IPS-NIHi7 (cell line): ENCODE measurements around the gene KCNIP4.

Experiments
- DNase-seq: peaks from one replicate; pipeline ENCODE4 v3.0.0; 2012; ENCODE audit warnings: mixed read lengths; ENCODE audit errors: extremely low spot score

The KCNIP4 gene

DNA sequence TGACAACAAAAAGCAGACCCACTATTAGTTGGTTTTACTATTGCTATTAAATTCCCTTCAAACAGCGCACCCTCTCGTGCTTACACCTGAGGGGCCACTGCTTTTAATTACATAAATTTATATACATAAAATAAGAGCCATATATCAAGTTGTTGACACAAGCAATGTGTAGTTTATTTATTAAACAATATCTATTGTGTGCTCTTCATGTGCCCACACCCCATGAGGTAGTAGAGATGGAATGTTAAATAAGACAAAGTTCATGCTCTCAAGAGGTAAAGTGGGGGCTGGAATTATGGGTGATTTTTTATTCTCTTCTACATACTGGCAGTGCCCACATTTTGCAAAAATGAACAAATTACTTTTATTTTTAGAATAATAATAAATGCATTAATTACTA is 47.3 kb downstream of the KCNIP4 start:
- DNase-seq = no peak

DNA sequence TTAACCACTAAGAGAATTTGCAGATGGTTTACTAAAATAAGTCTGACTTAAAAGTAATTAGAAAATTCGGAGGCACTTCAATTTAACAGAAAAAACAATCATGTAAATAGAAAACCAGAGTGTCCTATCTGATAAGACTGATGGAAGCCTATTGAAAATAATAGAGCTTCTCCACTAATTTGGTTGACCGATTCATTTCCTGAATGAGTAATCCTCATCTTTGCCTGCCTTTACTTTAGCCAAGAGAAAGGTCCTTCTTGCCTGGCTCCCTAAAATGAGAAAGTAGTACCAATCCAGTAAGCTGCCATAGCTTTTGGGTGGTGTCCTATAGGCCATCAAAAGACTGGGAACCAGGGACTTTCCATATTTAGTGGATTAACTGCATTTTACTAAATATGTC is 48.4 kb downstream of the KCNIP4 start:
- no peak for DNase-seq

- no peak for DNase-seq
Measured at GRCh38 chr4:21898101-21898500, 50.5 kb downstream of the KCNIP4 start.

DNA sequence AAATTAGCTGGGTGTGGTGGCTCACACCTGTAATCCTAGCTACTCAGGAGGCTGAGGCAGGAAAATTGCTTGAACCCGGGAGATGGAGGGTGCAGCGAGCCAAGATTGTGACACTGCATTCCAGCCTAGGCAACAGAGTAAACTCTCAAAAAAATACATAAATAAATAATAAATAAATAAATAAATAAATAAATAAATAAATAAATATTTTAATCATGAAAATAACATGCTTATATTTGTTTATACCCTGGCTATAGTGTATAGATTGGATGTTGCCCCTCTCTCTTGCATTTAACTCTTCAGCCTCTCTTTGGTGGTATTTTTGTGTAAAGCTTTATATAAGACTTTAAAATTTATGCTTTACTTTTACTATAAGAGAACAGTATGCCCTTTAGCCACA is 51.8 kb downstream of the KCNIP4 start:
- DNase-seq = no peak

GRCh38 chr4:21893136-21893535 is 55.4 kb downstream of the KCNIP4 start:
- no peak for DNase-seq

DNA sequence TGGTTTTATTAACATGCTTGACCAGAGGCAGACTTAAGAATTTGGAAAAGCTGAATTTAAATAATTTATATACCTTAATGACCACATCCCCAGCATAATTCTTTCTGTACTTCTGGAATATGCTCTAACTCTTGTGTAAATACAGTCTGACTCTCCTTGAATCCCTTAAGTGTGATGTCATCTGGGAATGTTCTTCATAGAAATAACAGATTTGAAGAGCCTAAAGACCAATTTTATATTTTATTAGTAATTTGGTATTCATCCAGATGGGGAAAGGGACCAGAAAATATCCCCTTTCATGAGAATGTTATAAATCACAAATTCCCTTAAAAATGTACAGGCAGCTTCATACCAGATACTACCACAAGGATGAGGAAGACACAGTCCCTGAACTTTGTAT is 58.3 kb downstream of the KCNIP4 start:
- no peak for DNase-seq

GRCh38 chr4:21888195-21888976 is 60.2 kb downstream of the KCNIP4 start:
- no peak for DNase-seq

DNA sequence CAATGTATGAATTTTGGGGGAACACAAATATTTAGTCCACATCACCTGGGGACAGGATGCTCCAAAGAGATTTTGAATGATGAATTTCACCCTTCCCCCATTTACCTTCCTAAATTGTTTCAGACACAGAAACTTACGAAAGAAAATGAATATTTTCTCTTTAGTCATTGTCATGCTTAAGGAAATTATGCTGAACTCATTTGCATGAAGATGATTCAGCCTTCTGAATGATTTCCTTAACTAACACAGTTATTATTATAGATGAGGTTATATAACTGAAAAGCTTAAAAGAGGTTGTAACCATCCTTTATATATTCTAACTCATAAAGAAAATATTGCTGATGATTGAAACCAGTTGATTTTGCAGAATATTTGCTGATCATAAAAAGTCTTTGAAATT is 61.1 kb downstream of the KCNIP4 start:
- no peak for DNase-seq

- DNase-seq = no peak
Measured at GRCh38 chr4:21885770-21886169, 62.8 kb downstream of the KCNIP4 start.

DNA sequence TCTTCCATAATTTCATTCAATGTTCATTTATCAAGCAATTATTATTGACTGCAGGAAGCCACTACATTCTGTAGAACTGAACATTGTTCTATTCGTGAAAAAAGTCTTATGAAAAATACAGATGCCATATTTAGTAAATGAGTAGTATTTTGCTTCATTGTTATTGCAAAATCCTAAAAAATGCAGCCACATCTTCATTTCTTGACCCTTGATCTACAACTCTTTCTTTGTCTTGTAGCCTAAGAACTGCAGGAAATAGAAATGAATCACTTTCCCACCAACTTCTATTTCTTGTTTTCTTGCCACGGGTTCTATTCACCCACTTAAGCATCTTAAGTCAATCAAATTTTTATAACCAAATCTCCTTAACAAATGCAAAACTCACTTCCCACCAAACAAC is 63.3 kb downstream of the KCNIP4 start:
- no peak for DNase-seq

- no peak for DNase-seq
Measured at GRCh38 chr4:21884615-21885014, 64.0 kb downstream of the KCNIP4 start.

- DNase-seq = no peak
Measured at GRCh38 chr4:21882051-21882839, 66.3 kb downstream of the KCNIP4 start.

DNA sequence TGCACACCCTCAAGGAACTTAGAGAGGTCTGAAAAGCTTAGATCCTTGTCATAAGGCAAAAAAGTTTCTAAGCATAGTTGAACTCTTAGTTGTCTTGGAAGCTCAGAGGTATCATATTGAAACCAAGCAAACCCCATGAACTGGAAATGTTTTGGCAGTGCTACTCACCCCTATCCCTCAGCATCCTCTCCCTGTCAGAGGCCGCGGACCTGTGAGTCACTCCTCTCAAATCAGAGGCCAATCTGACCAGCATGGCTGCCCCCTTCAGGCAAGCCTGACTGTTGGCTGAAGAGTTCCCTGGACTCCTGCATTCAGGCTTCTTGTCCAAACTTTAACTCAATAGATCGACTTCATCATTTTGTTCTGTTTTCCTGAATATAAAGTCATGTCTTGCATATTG is 69.4 kb downstream of the KCNIP4 start:
- DNase-seq = peak; percentile 66

DNA sequence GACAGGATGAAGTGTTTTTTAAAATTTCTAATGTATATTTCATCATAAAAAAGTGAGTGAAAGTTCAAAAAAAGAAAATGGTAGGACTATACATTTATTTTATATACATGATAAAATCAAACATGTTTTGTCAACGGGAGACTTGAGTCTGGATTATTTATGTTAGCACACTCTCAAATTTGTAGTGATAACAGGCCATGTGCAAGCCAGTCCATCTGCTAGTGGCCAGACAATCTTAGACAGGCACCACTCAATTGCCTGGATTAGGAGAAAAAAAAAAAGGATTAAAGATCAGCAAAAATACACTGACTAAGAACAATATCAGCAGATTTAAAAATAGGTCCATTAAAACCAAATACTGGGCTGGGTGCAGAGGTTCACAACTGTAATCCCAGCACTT is 71.9 kb downstream of the KCNIP4 start:
- no peak for DNase-seq

GRCh38 chr4:21873145-21873544 is 75.4 kb downstream of the KCNIP4 start:
- DNase-seq = no peak

DNA sequence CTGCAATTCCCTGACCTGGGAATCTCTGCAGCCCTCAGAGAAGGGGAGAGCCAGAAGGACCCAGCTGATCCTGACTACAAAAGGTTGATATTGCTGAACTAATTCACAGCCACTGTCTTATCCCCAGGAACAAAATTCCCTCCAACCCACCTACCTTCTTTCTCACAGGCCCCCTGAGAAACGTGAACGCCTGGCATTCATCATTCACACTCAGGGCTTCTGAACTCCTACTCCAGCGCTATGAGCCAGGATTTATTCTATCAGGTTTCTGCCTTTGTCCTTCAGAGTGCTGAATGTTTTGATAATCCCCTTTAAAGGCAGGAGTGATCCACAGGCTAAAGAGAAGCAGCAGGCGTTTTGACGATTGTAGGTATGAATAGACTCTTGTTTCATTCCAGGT is 76.5 kb downstream of the KCNIP4 start:
- DNase-seq = no peak

- no peak for DNase-seq
Measured at GRCh38 chr4:21869978-21870745, 78.4 kb downstream of the KCNIP4 start.

- no peak for DNase-seq
Measured at GRCh38 chr4:21864686-21865085, 83.9 kb downstream of the KCNIP4 start.

GRCh38 chr4:21862917-21863316 is 85.7 kb downstream of the KCNIP4 start:
- DNase-seq = no peak

- DNase-seq = no peak
Measured at GRCh38 chr4:21858971-21859370, 89.6 kb downstream of the KCNIP4 start.

DNA sequence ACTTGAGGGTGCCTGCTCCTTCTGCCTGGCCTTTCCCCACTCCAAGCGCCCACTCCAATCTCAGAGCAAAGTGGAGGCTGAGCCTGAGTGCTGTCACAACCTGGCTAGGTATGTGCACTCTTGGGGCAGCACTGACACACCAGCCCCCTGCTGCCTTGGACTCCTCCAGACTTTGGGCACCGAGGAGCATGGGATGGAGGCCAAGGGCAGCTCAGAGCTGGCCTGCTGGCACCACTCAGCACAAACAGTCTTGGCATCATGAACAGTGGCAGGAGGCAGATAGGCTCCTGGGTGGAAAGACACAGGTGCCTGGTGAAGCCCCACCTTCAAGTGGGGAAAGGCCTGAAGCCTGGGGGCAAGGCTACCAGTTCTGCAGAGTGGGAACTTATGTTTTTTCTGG is 91.8 kb downstream of the KCNIP4 start:
- DNase-seq = no peak

DNA sequence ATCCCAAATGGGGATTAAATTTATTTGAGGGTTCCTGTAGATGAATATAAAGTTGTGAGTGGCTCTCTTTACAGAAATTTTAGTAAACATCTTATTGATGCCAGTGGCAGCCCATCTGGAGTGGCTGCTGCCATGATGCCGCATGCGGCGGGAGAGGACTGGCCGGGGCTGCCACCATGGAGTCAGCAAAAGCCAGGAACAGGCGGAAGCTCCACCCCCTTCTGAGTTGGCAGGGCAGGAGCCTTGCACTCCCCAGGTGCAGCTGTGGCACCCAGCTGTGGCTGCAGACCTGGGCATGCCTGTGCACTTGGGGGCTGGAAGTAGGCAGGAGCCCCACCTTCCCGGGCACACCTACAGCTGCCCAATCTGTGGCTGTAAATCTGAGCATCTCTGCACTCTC is 92.3 kb downstream of the KCNIP4 start:
- no peak for DNase-seq

GRCh38 chr4:21849077-21849476 is 99.5 kb downstream of the KCNIP4 start:
- no peak for DNase-seq
